ENCODE results near the gene CHRNA3.

GRCh38 chr15:78663703-78664102 is 42.9 kb upstream of the CHRNA3 start:
- no peak for TF ChIP-seq CTCF (IDR thresholded peaks at IDR 0.05; ENCODE audit: poor library complexity, severe bottlenecking)
- no peak for TF ChIP-seq REST (IDR thresholded peaks at IDR 0.05; ENCODE audit: borderline replicate concordance)
